Prostate gland (tissue), 2 donors: ENCODE results near the gene ARAP3.
"Not testable (repeated sequence)": the region's sequence is repeated elsewhere in the genome, so short reads cannot be mapped to it uniquely, and the experiment has no call there.

Experiments used
- POLR2A ChIP-seq: fragments of 450-650 bp; IDR thresholded peaks from one replicate; pipeline ENCODE4 v1.6.1; 2016; ENCODE audit warnings: antibody characterized with exemption, mild to moderate bottlenecking
- POLR2AphosphoS5 ChIP-seq: sonication (generic); formaldehyde crosslinking; IDR thresholded peaks from one replicate; pipeline ENCODE4 v1.6.1; 2017; ENCODE audit warnings: antibody characterized with exemption
- TF ChIP-seq, protein P1 (sequence below), 4 experiments: fragments of 200-600 bp in 2 of 4; fragments of 450-650 bp in 2 of 4; sonication (generic) in 2 of 4; IDR thresholded peaks; 1 replicate in 3 of 4; 2 replicates in 1 of 4; pipeline ENCODE4 v1.5.1; 2016 to 2019; ENCODE audit warnings: antibody characterized with exemption in 4 of 4, mild to moderate bottlenecking in 2 of 4, moderate library complexity in 2 of 4

DNA sequence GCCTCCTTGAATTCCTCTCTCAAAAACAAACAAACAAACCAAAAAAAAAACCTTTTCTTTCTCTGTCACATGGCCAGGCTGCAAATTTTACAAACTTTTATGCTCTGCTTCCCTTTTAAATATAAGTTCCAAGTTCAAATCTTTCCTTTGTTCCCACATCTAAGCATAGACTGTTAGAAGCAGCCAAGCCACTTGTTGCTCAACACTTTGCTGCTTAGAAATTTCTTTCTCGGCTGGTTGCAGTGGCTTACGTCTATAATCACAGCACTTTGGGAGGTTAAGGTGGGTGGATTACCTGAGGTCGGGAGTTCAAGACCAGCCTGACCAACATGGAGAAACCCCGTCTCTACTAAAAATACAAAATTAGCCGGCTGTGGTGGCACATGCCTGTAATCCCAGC is 43.1 kb upstream of the ARAP3 start:
- TF ChIP-seq, protein P1, sequence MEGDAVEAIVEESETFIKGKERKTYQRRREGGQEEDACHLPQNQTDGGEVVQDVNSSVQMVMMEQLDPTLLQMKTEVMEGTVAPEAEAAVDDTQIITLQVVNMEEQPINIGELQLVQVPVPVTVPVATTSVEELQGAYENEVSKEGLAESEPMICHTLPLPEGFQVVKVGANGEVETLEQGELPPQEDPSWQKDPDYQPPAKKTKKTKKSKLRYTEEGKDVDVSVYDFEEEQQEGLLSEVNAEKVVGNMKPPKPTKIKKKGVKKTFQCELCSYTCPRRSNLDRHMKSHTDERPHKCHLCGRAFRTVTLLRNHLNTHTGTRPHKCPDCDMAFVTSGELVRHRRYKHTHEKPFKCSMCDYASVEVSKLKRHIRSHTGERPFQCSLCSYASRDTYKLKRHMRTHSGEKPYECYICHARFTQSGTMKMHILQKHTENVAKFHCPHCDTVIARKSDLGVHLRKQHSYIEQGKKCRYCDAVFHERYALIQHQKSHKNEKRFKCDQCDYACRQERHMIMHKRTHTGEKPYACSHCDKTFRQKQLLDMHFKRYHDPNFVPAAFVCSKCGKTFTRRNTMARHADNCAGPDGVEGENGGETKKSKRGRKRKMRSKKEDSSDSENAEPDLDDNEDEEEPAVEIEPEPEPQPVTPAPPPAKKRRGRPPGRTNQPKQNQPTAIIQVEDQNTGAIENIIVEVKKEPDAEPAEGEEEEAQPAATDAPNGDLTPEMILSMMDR (IDR thresholded peaks at IDR 0.05), result not testable (repeated sequence)
- not testable (repeated sequence) for TF ChIP-seq POLR2AphosphoS5, POLR2A
